GM12878 (cell line): ENCODE measurements around the gene NUPR1.
"Not testable (repeated sequence)": the region's sequence is repeated elsewhere in the genome, so short reads cannot be mapped to it uniquely, and the experiment has no call there.

Source experiments
- HCFC1 ChIP-seq: fragments of 150-350 bp; IDR thresholded peaks from 2 replicates; pipeline ENCODE4 v1.6.1; 2014; ENCODE audit warnings: low read length
- MTA3 ChIP-seq: IDR thresholded peaks from 2 replicates; pipeline ENCODE4 v1.6.1; 2012; ENCODE audit warnings: low read length, inconsistent platforms, borderline replicate concordance
- POLR2AphosphoS5 ChIP-seq: IDR thresholded peaks from 2 replicates; pipeline ENCODE4 v1.6.1; 2011; ENCODE audit warnings: mild to moderate bottlenecking, low read length, inconsistent platforms
- TF ChIP-seq, protein P1 (sequence below): IDR thresholded peaks from 2 replicates; pipeline ENCODE4 v1.6.1; 2012; ENCODE audit warnings: low read depth, low read length, improper control_type of control experiment
- TF ChIP-seq, protein P2 (sequence below), 3 experiments: IDR thresholded peaks in 2 of 3; conservative IDR thresholded peaks in 1 of 3; 2 replicates each; pipeline ENCODE4 v1.5.1; 2011; ENCODE audit warnings: low read depth in 3 of 3, low read length in 3 of 3, mild to moderate bottlenecking in 3 of 3, control low read depth in 2 of 3, moderate library complexity in 2 of 3, inconsistent platforms in 1 of 3, mixed read lengths in 1 of 3; ENCODE audit not compliant: control insufficient read depth in 2 of 3, insufficient read depth in 1 of 3; ENCODE audit errors: extremely low read depth in 1 of 3

DNA sequence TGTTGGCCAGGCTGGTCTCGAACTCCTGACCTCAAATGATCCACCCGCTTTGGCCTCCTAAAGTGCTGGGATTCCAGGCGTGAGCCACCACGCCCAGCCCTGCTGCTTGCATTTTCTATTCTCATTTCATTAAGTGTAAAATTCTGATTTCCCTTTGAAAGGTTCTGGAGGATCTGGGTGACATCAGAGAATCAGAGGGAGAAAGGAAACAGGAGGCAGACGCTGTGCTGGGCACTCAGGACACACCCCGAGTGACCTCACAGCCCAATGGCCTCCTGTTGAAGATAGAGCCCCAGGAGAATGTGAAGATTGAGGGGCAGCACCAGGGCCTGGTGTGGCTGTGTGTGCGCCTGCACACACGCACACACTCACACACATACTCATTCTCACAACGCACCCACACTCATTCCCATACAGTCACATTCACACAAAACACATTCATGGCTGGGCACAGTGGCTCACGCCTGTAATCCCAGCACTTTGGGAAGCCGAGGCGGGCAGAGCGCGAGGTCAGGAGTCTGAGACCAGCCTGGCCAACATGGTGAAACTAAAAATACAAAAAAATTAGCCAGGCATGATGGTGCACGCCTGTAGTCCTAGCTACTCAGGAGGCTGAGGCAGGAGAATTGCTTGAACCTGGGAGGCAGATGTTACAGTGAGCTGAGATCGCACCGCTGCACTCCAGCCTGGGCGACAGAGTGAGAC lies 38.1 kb downstream of the NUPR1 start:
- not testable (repeated sequence) for TF ChIP-seq POLR2AphosphoS5, HCFC1, MTA3
- TF ChIP-seq, protein P1, sequence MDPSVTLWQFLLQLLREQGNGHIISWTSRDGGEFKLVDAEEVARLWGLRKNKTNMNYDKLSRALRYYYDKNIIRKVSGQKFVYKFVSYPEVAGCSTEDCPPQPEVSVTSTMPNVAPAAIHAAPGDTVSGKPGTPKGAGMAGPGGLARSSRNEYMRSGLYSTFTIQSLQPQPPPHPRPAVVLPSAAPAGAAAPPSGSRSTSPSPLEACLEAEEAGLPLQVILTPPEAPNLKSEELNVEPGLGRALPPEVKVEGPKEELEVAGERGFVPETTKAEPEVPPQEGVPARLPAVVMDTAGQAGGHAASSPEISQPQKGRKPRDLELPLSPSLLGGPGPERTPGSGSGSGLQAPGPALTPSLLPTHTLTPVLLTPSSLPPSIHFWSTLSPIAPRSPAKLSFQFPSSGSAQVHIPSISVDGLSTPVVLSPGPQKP, result not testable (repeated sequence)
- TF ChIP-seq, protein P2, sequence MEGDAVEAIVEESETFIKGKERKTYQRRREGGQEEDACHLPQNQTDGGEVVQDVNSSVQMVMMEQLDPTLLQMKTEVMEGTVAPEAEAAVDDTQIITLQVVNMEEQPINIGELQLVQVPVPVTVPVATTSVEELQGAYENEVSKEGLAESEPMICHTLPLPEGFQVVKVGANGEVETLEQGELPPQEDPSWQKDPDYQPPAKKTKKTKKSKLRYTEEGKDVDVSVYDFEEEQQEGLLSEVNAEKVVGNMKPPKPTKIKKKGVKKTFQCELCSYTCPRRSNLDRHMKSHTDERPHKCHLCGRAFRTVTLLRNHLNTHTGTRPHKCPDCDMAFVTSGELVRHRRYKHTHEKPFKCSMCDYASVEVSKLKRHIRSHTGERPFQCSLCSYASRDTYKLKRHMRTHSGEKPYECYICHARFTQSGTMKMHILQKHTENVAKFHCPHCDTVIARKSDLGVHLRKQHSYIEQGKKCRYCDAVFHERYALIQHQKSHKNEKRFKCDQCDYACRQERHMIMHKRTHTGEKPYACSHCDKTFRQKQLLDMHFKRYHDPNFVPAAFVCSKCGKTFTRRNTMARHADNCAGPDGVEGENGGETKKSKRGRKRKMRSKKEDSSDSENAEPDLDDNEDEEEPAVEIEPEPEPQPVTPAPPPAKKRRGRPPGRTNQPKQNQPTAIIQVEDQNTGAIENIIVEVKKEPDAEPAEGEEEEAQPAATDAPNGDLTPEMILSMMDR (IDR thresholded peaks at IDR 0.05 in 2 of 3, conservative IDR thresholded peaks at IDR 0.05 in 1 of 3; ENCODE audit: control insufficient read depth in 2 of 3, extremely low read depth in 1 of 3, insufficient read depth in 1 of 3, low read depth in 3 of 3, low read length in 3 of 3), result not testable (repeated sequence)
